Cerebellar cortex (tissue), 1 donor: Measurements from ENCODE around the gene AOX1.
"Not testable (repeated sequence)": the region's sequence is repeated elsewhere in the genome, so short reads cannot be mapped to it uniquely, and the experiment has no call there.

ENCODE experiments used
- DNase-seq: peaks from one replicate; pipeline ENCODE4 v3.0.0-alpha.2; 2015; ENCODE audit warnings: low spot score

Gene AOX1

GRCh38 chr2:200667413-200667812, 81.6 kb downstream of the AOX1 start:
- no peak for DNase-seq

DNA sequence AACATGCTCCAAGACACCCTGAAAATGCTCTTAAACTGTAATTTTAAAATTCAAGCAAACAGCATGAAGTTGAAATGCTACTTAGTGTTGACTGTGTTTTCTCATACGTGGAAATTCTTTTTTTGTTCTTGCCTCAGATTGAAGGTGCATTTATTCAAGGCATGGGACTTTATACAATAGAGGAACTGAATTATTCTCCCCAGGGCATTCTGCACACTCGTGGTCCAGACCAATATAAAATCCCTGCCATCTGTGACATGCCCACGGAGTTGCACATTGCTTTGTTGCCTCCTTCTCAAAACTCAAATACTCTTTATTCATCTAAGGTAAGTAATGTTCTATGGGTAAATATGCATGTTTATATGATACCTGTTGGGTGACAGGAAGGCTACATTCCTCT, 82.7 kb downstream of the AOX1 start:
- DNase-seq = no peak

GRCh38 chr2:200669308-200669707, 83.5 kb downstream of the AOX1 start:
- DNase-seq = no peak

- DNase-seq = no peak
These were observed 84.5 kb downstream of the AOX1 start for GRCh38 chr2:200670313-200670712.

- no peak for DNase-seq
These were observed 84.9 kb downstream of the AOX1 start for GRCh38 chr2:200670751-200671150.

- no peak for DNase-seq
These were observed 87.4 kb downstream of the AOX1 start for GRCh38 chr2:200673191-200673590.

GRCh38 chr2:200674837-200675236, 89.0 kb downstream of the AOX1 start:
- DNase-seq = no peak

GRCh38 chr2:200677171-200677570, 91.4 kb downstream of the AOX1 start:
- DNase-seq = no peak

DNA sequence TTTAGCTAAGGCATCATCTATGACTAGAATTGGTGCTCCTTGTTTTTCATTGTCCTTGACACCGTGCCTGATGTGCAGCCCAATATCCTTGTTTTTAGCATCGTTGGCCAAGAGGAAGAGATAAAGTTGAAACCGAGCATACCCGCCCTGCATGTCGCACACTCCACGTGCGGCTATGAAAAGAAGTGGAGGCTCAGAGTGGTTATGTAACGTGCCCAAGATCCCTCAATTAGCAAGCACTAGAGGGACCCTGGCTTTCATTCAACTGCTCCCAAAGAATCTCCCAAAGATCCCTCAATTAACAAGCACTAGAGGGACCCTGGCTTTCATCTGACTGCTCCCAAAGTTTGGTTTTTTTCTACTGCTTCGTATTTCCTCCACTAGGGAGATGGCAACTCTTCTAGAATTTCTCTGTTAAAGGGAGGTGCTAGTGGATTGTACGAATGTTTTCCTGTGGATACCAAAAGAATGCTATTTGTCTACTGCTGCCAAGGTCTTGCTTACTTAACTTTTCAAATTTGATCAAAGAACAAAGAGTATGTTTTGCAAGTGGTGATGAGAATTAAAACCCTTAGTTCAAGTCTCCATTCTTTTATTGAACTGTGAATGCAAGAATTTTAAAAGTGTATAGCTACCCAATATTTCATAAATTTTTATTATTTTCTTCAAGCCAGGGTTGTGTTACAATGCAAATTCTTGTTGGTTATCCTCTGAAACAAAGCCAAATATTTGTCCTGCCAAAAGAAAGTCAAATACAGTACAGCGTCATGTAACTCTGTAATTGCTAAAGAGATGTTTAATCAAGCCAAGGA, 92.1 kb downstream of the AOX1 start:
- DNase-seq = no peak

DNA sequence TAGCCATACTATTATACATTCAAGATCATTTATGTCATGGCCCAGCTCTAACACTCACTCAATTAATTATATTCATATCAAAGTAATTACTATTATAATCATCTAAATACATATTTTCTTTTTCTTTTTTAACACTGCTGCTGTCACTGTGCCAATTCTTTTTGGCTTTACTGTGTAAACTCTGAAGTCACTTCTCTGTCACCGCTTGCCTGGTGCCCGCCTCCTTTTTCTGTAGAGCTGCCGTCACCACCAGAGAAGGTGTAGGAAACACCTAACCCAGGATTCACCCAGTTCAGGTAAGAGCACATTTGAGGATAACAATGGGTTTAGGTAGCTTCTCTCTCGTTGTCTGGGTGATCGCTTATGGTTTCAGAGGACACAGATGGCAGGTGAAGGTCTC, 93.3 kb downstream of the AOX1 start:
- no peak for DNase-seq

GRCh38 chr2:200679535-200679934, 93.7 kb downstream of the AOX1 start:
- DNase-seq = no peak

DNA sequence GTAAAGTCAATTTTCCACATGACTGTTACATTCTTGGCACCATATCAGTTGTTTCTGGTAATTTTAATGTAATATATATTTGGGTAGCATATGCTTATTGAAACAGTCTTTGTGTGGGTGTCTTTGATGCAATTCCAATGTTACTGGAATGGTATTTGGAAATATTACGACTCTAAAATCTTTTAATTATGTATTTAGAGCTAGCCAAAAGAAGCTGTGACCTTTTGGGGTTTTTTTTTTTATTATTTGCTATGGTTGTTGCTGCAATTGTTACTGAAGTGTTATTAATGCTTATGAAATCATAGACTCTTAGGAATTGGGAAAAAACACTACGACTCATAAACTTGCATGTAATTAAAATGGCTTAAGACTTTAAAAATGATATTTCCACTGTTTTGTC, 95.9 kb downstream of the AOX1 start:
- DNase-seq = no peak

- DNase-seq = not testable (repeated sequence)
These were observed 96.6 kb downstream of the AOX1 start for GRCh38 chr2:200682407-200682806.

DNA sequence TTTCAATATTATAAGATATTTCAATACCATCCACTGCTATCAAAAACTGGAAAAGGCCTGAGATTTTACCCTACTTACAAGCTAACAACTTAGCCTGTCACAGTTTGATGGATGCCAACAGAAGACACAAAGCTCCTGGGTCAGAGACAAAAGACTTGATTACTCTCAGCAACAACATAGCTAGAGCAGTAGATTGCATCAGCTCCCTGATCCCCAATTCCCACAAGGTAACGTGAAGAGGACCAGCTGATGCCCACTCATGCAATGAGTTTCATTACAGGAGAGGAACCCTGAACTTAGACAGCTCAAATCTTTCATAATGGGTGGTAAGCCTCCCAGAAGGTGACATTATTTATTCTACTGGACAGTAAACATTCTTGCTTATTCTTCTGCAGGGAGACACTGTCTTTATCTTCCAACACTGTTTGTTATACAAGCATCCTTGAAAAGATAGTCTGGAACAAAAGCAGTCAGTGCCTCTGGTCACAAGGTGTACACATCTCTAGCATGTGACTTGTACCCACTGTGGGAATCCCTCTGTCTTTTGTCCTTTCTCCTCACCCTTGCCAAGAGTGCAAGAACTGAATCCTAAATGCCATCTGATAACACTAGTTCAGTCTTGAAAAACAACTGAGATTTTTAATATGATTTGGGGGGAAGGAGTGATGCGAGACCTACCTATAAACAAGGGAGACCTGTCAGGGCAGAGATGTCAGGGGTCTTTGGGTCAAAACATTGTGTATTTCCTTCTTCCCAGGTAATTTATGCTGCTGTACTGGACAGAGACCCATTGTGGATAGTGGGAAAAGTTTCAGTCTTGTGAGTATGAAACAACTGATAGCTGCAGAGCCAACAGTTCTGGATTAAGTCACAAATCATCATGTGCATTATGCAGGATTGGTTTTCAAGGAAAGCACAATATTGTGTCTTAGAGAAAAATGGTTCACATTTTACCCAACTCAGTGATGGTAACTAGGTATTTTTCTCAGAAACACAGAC, 102.4 kb downstream of the AOX1 start:
- no peak for DNase-seq

- no peak for DNase-seq
These were observed 103.3 kb downstream of the AOX1 start for GRCh38 chr2:200689115-200689514.

- no peak for DNase-seq
These were observed 108.1 kb downstream of the AOX1 start for GRCh38 chr2:200693836-200694470.

- DNase-seq = no peak
These were observed 109.4 kb downstream of the AOX1 start for GRCh38 chr2:200695191-200695590.

- DNase-seq = no peak
These were observed 109.8 kb downstream of the AOX1 start for GRCh38 chr2:200695601-200696000.

DNA sequence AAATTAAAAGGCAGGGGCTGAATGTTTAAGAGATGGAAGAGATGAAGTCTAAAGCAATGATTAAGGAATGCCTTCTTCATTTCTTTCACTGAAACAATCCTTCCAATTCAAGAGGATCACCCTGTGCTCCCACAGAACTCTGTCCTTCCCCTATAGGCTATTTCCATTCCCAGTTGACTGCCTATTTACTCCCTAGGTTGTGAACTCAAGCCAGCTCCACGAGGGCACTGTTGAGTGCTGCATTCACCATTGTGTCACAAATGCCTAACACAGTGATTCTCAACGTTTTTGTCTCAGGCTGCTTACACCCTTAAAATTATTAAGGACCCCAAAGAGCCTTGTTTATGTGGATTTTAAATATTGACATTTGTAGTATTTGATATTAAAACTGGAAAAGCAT, 112.4 kb downstream of the AOX1 start:
- no peak for DNase-seq

GRCh38 chr2:200699310-200699709, 113.5 kb downstream of the AOX1 start:
- DNase-seq = no peak

GRCh38 chr2:200700856-200701255, 115.0 kb downstream of the AOX1 start:
- DNase-seq = no peak

GRCh38 chr2:200702044-200702443, 116.2 kb downstream of the AOX1 start:
- no peak for DNase-seq
